DND-41 (cell line): ENCODE results near the gene MFSD6.

Source experiments
- ATAC-seq: fragments of 200-7000 bp; cut with Tn5 transposase; 3 replicates; pipeline ENCODE4 v1.9.1; 2021; ENCODE audit warnings: low read depth; ENCODE audit not compliant: insufficient read depth
- DNase-seq: peaks from one replicate; pipeline ENCODE4 v3.0.0-alpha.2; 2020
- H2AFZ ChIP-seq: 2 replicates; pipeline ENCODE4 v1.6.0; 2012; ENCODE audit warnings: low read depth, low read length
- H3K27ac ChIP-seq: 2 replicates; pipeline ENCODE4 v1.5.1; 2012; ENCODE audit warnings: low read length, inconsistent platforms
- H3K27me3 ChIP-seq: fragments of 200-600 bp; sonication (generic); 2 replicates; pipeline ENCODE4 v1.6.0; 2012; ENCODE audit warnings: low read length, mild to moderate bottlenecking, inconsistent platforms; ENCODE audit not compliant: insufficient read depth, poor library complexity
- H3K36me3 ChIP-seq: 2 replicates; pipeline ENCODE4 v1.5.1; 2012; ENCODE audit warnings: low read length, inconsistent platforms; ENCODE audit not compliant: insufficient read depth
- H3K4me1 ChIP-seq: 2 replicates; pipeline ENCODE4 v1.5.1; 2012; ENCODE audit warnings: mild to moderate bottlenecking, low read length; ENCODE audit not compliant: insufficient read depth
- H3K4me2 ChIP-seq: 2 replicates; pipeline ENCODE4 v1.6.0; 2012; ENCODE audit warnings: mild to moderate bottlenecking, moderate library complexity, low read length, inconsistent platforms; ENCODE audit not compliant: insufficient read depth
- H3K4me3 ChIP-seq, 2 experiments: fragments of 200-600 bp in 1 of 2; shearing (Covaris generic) in 1 of 2; 2 replicates each; pipeline ENCODE4 v1.5.1; 2012 to 2016; ENCODE audit warnings: inconsistent platforms in 2 of 2, low read length in 2 of 2, mild to moderate bottlenecking in 2 of 2, low read depth in 1 of 2, moderate library complexity in 1 of 2
- H3K79me2 ChIP-seq: 2 replicates; pipeline ENCODE4 v1.6.0; 2012; ENCODE audit warnings: low read length, inconsistent platforms; ENCODE audit not compliant: insufficient read depth
- H3K9ac ChIP-seq: 2 replicates; pipeline ENCODE4 v1.6.0; 2012; ENCODE audit warnings: low read depth, mild to moderate bottlenecking, inconsistent platforms, low read length, moderate library complexity
- H3K9me3 ChIP-seq: 2 replicates; pipeline ENCODE4 v1.5.1; 2012; ENCODE audit warnings: low read length, moderate library complexity, mild to moderate bottlenecking, inconsistent platforms; ENCODE audit not compliant: insufficient read depth, severe bottlenecking
- H4K20me1 ChIP-seq: 2 replicates; pipeline ENCODE4 v1.6.0; 2012; ENCODE audit warnings: low read length; ENCODE audit not compliant: insufficient read depth
- CTCF ChIP-seq: IDR thresholded peaks from 2 replicates; pipeline ENCODE4 v1.5.1; 2012; ENCODE audit warnings: borderline replicate concordance, low read length, moderate library complexity, mild to moderate bottlenecking; ENCODE audit not compliant: poor library complexity, severe bottlenecking; ENCODE audit errors: extremely low read depth
- EZH2 ChIP-seq: IDR thresholded peaks from 3 replicates; pipeline ENCODE4 v1.6.1; 2012; ENCODE audit warnings: borderline replicate concordance, low read depth, mild to moderate bottlenecking, moderate library complexity, low read length, inconsistent platforms; ENCODE audit not compliant: severe bottlenecking

The MFSD6 gene

DNA sequence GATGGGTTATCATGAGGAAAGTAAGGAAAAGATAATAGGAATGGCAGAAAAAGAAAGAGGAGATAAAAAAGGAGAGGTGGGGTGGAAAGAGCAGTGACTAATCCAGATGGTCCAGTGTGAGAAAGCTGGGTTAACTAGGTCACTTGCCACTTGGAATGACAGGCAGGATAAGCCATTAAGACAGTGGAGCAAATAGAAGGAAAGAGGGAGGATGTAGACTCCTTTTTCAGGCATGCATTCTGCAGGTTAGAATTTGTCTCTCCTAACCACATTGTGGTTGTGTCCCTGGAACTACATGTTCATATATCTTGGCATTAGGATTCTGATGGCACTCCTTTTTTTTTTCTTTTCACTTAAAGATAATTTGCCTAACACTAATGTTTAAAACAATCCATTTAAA lies 139.7 kb downstream of the MFSD6 start:
- H3K79me2 ChIP-seq: no peaks in the 10 kb centered on the region
- no peaks in the 10 kb centered on the region for H3K27me3 ChIP-seq
- no peak for DNase-seq
- no peak overlapping the region for H3K9ac ChIP-seq
- no peak overlapping the region for H2AFZ ChIP-seq
- H3K4me1 ChIP-seq: no peaks in the 10 kb centered on the region
- no peaks in the 10 kb centered on the region for H4K20me1 ChIP-seq
- H3K9me3 ChIP-seq: no peaks in the 10 kb centered on the region
- H3K4me2 ChIP-seq: no peak overlapping the region
- H3K36me3 ChIP-seq: no peaks in the 10 kb centered on the region
- no peak for TF ChIP-seq EZH2
- no peak for TF ChIP-seq CTCF
- no peak overlapping the region for H3K4me3 ChIP-seq
- ATAC-seq: no peak
- H3K27ac ChIP-seq: no peak overlapping the region

GRCh38 chr2:190550137-190550536 lies 142.0 kb downstream of the MFSD6 start:
- Histone ChIP-seq H3K4me3 (no peak overlapping the region), H3K4me1 (no peaks in the 10 kb centered on the region), H3K9ac (no peak overlapping the region), H3K9me3 (no peaks in the 10 kb centered on the region), H3K4me2 (no peak overlapping the region), H4K20me1 (no peaks in the 10 kb centered on the region), H3K79me2 (no peaks in the 10 kb centered on the region), H2AFZ (no peak overlapping the region), H3K27me3 (no peaks in the 10 kb centered on the region), H3K36me3 (no peaks in the 10 kb centered on the region), H3K27ac (no peak overlapping the region)
- TF ChIP-seq EZH2 (no peak), CTCF (no peak)
- no peak for DNase-seq
- no peak for ATAC-seq
